AG08395 (cell line): ENCODE results near the gene SUFU.

Experiments
- DNase-seq: peaks from one replicate; pipeline ENCODE4 v3.0.0; 2012; ENCODE audit warnings: mixed read lengths, low spot score

The SUFU gene

GRCh38 chr10:102641402-102641801 is 137.6 kb downstream of the SUFU start:
- no peak for DNase-seq

- DNase-seq = peak; percentile 95
These were observed 138.3 kb downstream of the SUFU start for GRCh38 chr10:102641880-102642735.

GRCh38 chr10:102642736-102643335 is 139.1 kb downstream of the SUFU start:
- peak; percentile 47 for DNase-seq

- DNase-seq = peak; percentile 66
These were observed 139.7 kb downstream of the SUFU start for GRCh38 chr10:102643336-102644065.

GRCh38 chr10:102644066-102644645 is 140.4 kb downstream of the SUFU start, which contains the start of gene TRIM8:
Gene TRIM8, plus strand, starts transcription at chr10:102644479. Its CDS starts 139 bp downstream, at chr10:102644618.
- no peak for DNase-seq

GRCh38 chr10:102644646-102645387 is 141.0 kb downstream of the SUFU start:
- no peak for DNase-seq

GRCh38 chr10:102645388-102645740 is 141.6 kb downstream of the SUFU start:
- no peak for DNase-seq

- DNase-seq = peak; percentile 87
These were observed 142.2 kb downstream of the SUFU start for GRCh38 chr10:102645741-102646609.

- DNase-seq = no peak
These were observed 143.1 kb downstream of the SUFU start for GRCh38 chr10:102646610-102647442.

- no peak for DNase-seq
These were observed 143.9 kb downstream of the SUFU start for GRCh38 chr10:102647443-102648268.

- no peak for DNase-seq
These were observed 144.6 kb downstream of the SUFU start for GRCh38 chr10:102648269-102648888.

- DNase-seq = no peak
These were observed 145.4 kb downstream of the SUFU start for GRCh38 chr10:102648889-102649796.

- no peak for DNase-seq
These were observed 146.3 kb downstream of the SUFU start for GRCh38 chr10:102649797-102650654.

- DNase-seq = no peak
These were observed 147.1 kb downstream of the SUFU start for GRCh38 chr10:102650655-102651454.

GRCh38 chr10:102651455-102652169 is 147.8 kb downstream of the SUFU start:
- no peak for DNase-seq
